KBM-7 (cell line): ENCODE data around the gene DARS2.
"Not testable (repeated sequence)": the region's sequence is repeated elsewhere in the genome, so short reads cannot be mapped to it uniquely, and the experiment has no call there.

Experiments used
- DNase-seq: peaks from one replicate; pipeline ENCODE4 v3.0.0-alpha.2; 2015
- in situ Hi-C: fragments of 300-500 bp; cut with MboI; formaldehyde crosslinking; loops from 2 replicates; pipeline ENCODE4 v1.14.3; 2020; ENCODE audit warnings: low sequenced_read_pairs, low pct_unique_long_range_greater_than_20kb, mixed read lengths

Gene DARS2

GRCh38 chr1:173876732-173877131 lies 52.3 kb downstream of the DARS2 start:
- DNase-seq = no peak
- in situ Hi-C loops = no loop called here

- in situ Hi-C loops = no loop called here
- no peak for DNase-seq
Measured at GRCh38 chr1:173878251-173878650, 53.8 kb downstream of the DARS2 start.

- DNase-seq, in situ Hi-C loops: not testable (repeated sequence)
Measured at GRCh38 chr1:173881117-173881516, 56.6 kb downstream of the DARS2 start.

- no peak for DNase-seq
- in situ Hi-C loops = no loop called here
Measured at GRCh38 chr1:173884701-173885100, 60.2 kb downstream of the DARS2 start.

- in situ Hi-C loops = no loop called here
- no peak for DNase-seq
Measured at GRCh38 chr1:173886746-173887611, 62.5 kb downstream of the DARS2 start.

GRCh38 chr1:173887627-173888026 lies 63.2 kb downstream of the DARS2 start:
- in situ Hi-C loops = no loop called here
- no peak for DNase-seq

- no peak for DNase-seq
- in situ Hi-C loops = no loop called here
Measured at GRCh38 chr1:173888749-173889148, 64.3 kb downstream of the DARS2 start.

- in situ Hi-C loops = no loop called here
- no peak for DNase-seq
Measured at GRCh38 chr1:173889885-173890284, 65.4 kb downstream of the DARS2 start.

GRCh38 chr1:173893611-173894010 lies 69.1 kb downstream of the DARS2 start:
- in situ Hi-C loops = no loop called here
- no peak for DNase-seq

- no peak for DNase-seq
Measured at GRCh38 chr1:173894189-173894588, 69.7 kb downstream of the DARS2 start.

GRCh38 chr1:173900427-173900826 lies 76.0 kb downstream of the DARS2 start:
- in situ Hi-C loops = no loop called here
- no peak for DNase-seq

More at GRCh38 chr1:173894189-173894588, 69.7 kb downstream of the DARS2 start:
- in situ Hi-C loops = no loop called here

- in situ Hi-C loops = no loop called here
- DNase-seq = no peak
Measured at GRCh38 chr1:173900992-173901391, 76.5 kb downstream of the DARS2 start.

- in situ Hi-C loops = no loop called here
- DNase-seq = no peak
Measured at GRCh38 chr1:173903827-173904531, 79.5 kb downstream of the DARS2 start.
